PFSK-1 (cell line): Measurements from ENCODE around the gene HUS1.

ENCODE experiments used
- FOXP2 ChIP-seq: optimal IDR thresholded peaks from 2 replicates; pipeline ENCODE3; 2011; ENCODE audit warnings: borderline replicate concordance, control low read depth, inconsistent platforms; ENCODE audit not compliant: insufficient read depth; ENCODE audit errors: extremely low read length, extremely low read depth
- POLR2AphosphoS5 ChIP-seq: IDR thresholded peaks from 2 replicates; pipeline ENCODE4 v1.6.1; 2012; ENCODE audit warnings: low read depth, mild to moderate bottlenecking, control low read depth, low read length, moderate library complexity
- SIN3A ChIP-seq: IDR thresholded peaks from 2 replicates; pipeline ENCODE4 v1.6.1; 2012; ENCODE audit warnings: mild to moderate bottlenecking, low read length, moderate library complexity, borderline replicate concordance; ENCODE audit not compliant: insufficient read depth
- TAF1 ChIP-seq: IDR thresholded peaks from 2 replicates; pipeline ENCODE4 v1.6.1; 2012; ENCODE audit warnings: low read length, control low read depth, borderline replicate concordance; ENCODE audit not compliant: insufficient read depth
- TF ChIP-seq, protein P1 (sequence below), 2 experiments: IDR thresholded peaks; 2 replicates each; pipeline versions ENCODE4 v1.6.1 to v1.8.0; 2011 to 2012; ENCODE audit warnings: low read depth in 2 of 2, low read length in 2 of 2, control low read depth in 1 of 2, inconsistent platforms in 1 of 2, mild to moderate bottlenecking in 1 of 2, moderate library complexity in 1 of 2; ENCODE audit not compliant: insufficient read depth in 1 of 2

HUS1 gene

GRCh38 chr7:47982610-47983009 is 3.2 kb upstream of the HUS1 start:
- no peak for TF ChIP-seq TAF1
- no peak for TF ChIP-seq FOXP2
- TF ChIP-seq SIN3A, result no peak
- TF ChIP-seq, protein P1, sequence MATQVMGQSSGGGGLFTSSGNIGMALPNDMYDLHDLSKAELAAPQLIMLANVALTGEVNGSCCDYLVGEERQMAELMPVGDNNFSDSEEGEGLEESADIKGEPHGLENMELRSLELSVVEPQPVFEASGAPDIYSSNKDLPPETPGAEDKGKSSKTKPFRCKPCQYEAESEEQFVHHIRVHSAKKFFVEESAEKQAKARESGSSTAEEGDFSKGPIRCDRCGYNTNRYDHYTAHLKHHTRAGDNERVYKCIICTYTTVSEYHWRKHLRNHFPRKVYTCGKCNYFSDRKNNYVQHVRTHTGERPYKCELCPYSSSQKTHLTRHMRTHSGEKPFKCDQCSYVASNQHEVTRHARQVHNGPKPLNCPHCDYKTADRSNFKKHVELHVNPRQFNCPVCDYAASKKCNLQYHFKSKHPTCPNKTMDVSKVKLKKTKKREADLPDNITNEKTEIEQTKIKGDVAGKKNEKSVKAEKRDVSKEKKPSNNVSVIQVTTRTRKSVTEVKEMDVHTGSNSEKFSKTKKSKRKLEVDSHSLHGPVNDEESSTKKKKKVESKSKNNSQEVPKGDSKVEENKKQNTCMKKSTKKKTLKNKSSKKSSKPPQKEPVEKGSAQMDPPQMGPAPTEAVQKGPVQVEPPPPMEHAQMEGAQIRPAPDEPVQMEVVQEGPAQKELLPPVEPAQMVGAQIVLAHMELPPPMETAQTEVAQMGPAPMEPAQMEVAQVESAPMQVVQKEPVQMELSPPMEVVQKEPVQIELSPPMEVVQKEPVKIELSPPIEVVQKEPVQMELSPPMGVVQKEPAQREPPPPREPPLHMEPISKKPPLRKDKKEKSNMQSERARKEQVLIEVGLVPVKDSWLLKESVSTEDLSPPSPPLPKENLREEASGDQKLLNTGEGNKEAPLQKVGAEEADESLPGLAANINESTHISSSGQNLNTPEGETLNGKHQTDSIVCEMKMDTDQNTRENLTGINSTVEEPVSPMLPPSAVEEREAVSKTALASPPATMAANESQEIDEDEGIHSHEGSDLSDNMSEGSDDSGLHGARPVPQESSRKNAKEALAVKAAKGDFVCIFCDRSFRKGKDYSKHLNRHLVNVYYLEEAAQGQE (IDR thresholded peaks at IDR 0.05; ENCODE audit: insufficient read depth in 1 of 2, low read depth in 2 of 2, low read length in 2 of 2), result no peak
- no peak for TF ChIP-seq POLR2AphosphoS5

DNA sequence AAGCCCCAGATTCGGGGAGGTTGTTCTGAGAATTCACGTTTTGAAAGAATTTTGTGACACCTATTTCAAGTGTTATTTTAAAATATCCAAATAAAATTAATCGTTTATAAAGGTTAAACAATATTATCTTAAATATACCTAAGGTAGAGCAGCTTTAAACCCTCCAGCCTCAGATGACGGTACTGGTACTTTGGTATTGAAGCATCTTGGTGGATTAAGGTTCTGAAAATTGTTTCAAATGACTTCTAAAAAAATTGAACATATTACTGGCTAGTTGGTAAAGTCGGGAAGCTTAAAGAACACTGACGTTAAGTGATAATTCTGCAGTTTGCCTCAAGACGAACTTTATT is 392 bp upstream of the HUS1 start:
- TF ChIP-seq SIN3A, result no peak
- no peak for TF ChIP-seq TAF1
- TF ChIP-seq, protein P1 (IDR thresholded peaks at IDR 0.05; ENCODE audit: insufficient read depth in 1 of 2, low read depth in 2 of 2, low read length in 2 of 2), result no peak
- no peak for TF ChIP-seq POLR2AphosphoS5
- TF ChIP-seq FOXP2, result no peak

- TF ChIP-seq, protein P1 (IDR thresholded peaks at IDR 0.05; ENCODE audit: insufficient read depth in 1 of 2, low read depth in 2 of 2, low read length in 2 of 2), result no peak
- no peak for TF ChIP-seq TAF1
These were observed 648 bp downstream of the HUS1 start for GRCh38 chr7:47978790-47979144.

DNA sequence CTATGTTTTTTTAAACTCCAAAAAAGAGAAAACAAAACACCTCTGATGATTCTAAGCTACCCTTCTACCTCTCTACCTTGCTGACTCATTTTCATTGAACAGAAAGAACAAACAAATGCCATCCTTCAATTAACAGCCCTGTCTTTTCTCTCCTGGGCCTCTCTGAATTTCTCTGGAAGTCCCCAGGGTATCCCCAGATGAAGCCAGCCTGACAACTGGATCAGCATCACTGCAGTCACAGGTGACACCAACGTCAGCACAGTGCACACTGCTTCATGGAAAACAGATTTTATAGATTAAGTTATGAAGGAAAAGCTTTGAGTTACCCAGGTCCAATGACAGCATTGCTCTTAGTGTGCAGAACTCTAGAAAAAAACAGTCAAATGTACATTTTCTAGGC is 5.7 kb downstream of the HUS1 start:
- TF ChIP-seq, protein P1 (IDR thresholded peaks at IDR 0.05; ENCODE audit: insufficient read depth in 1 of 2, low read depth in 2 of 2, low read length in 2 of 2), result no peak
- TF ChIP-seq SIN3A, result no peak
- TF ChIP-seq POLR2AphosphoS5, result no peak
- no peak for TF ChIP-seq TAF1
- TF ChIP-seq FOXP2, result no peak

- TF ChIP-seq FOXP2, result no peak
- no peak for TF ChIP-seq POLR2AphosphoS5
- TF ChIP-seq, protein P1 (IDR thresholded peaks at IDR 0.05; ENCODE audit: insufficient read depth in 1 of 2, low read depth in 2 of 2, low read length in 2 of 2), result no peak
- no peak for TF ChIP-seq SIN3A
- no peak for TF ChIP-seq TAF1
These were observed 8.7 kb downstream of the HUS1 start for GRCh38 chr7:47970761-47971160.
